ENCODE results near the gene TRDN.

GRCh38 chr6:123295181-123295580, 341.6 kb downstream of the TRDN start:
- TF ChIP-seq CTCF (IDR thresholded peaks at IDR 0.05) (no peak), POLR2A (IDR thresholded peaks at IDR 0.05) (no peak)
